GM15510 (cell line): ENCODE measurements around the gene MN1.

Experiments used
- POLR2A ChIP-seq: IDR thresholded peaks from 3 replicates; pipeline ENCODE4 v1.6.1; 2011; ENCODE audit warnings: borderline replicate concordance; ENCODE audit not compliant: insufficient read length; ENCODE audit errors: extremely low read depth

The MN1 gene

DNA sequence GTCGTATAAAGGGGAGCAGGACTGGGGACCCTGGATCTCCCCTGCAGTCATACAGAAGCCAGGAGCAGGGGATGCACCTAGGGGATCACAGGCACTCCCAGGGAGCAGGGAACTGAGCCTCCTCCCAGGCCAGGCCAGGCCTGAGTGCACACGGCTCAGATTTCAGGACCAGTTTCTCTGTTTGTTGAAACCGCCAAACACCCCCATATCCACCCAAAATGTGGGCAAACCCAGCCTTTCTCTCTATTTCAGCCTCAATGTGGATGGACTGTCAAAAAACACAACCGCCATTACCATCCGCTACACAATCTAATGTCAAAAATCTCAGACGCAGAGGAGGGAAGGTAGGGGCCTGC lies 17.5 kb downstream of the MN1 start:
- no peak for TF ChIP-seq POLR2A

DNA sequence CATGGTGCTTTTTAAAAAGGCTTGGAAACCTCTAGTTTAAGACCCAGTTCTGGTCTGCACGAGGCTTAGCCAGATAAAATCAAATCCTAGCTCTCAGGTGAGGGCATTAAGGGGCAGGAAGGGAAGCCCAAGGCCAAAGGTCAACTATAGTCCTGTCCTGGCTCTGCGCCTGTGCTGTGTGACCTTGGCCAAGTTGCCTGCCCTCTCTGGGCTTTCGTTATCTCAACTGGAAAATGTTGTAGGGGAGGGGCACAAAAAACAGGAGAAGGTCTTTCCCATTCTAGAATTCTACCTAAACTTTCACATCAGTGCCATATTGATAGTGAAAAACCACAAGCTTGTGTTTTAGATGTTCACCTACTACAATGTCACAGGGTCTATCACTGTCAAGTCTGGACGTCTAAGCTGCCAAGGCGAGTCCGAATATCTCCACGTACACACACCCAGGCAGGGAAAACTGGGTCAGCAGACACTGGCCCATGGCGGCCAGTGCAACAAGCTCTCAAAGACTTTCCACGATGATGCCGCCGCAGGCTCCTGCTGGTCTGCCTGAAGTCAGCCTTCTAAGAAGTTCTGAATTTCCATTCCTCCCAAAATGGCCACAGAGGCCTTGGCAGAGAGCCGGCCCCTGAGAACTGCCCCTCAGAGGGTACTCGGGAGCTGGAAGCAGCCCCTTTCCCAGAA lies 18.0 kb downstream of the MN1 start:
- TF ChIP-seq POLR2A = no peak

DNA sequence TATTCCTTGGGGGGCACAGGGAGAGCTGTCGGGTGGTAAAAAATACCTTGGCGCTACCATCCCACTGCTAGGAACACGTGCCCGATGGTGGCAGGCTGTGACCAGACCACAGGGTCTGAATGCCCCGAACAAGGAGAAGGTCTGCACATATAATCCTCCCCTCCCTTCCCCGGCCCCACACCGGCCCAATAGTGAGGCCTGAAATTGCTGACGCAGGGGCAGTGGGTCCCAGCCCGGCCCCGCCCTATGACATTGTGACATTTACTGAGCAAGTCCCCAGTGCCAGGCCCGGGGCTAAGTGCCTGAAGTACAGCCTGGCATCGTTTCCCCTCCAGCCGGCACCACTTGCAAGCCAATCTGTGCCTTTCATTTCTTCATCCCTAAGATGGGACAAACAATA lies 19.5 kb downstream of the MN1 start:
- no peak for TF ChIP-seq POLR2A

DNA sequence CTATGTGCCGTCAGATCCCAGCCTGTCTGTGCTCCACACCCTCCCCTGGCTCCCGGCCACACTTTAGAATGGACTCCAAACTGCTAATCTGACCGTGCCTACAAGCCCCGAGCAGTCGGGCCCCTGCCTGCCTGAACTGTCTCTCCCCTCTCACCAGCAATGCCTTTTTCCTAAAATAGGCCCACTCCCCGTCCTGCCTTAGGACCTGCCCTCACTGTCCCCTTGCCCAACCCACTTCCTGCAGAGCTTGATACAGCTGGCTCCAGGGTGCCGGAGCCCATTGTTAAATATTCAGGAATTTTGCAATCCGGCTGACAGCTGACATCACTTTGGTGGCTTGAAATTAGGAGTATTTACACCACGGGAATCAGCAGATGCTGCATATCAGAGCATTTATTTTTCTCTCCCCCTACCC lies 21.4 kb downstream of the MN1 start:
- TF ChIP-seq POLR2A = no peak

DNA sequence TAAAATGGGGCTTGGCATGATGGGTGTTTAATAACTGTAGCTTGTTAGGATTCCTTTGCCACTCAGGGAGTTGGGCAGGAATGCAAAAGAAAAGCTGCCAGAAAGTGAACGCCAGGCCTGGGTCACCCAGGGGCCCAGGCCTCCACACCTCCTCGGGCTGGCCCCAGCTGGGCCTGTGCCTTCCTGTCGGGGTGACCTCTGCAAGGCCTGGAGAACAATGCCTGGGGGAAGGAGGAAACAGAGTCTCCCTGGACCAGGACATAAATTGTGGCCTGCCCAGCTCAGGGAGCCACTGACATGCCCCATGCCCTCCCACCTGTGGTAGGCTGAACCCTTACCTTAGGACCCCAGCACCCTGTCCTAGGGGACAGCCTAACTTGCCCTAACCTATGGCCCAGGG lies 21.9 kb downstream of the MN1 start:
- no peak for TF ChIP-seq POLR2A

DNA sequence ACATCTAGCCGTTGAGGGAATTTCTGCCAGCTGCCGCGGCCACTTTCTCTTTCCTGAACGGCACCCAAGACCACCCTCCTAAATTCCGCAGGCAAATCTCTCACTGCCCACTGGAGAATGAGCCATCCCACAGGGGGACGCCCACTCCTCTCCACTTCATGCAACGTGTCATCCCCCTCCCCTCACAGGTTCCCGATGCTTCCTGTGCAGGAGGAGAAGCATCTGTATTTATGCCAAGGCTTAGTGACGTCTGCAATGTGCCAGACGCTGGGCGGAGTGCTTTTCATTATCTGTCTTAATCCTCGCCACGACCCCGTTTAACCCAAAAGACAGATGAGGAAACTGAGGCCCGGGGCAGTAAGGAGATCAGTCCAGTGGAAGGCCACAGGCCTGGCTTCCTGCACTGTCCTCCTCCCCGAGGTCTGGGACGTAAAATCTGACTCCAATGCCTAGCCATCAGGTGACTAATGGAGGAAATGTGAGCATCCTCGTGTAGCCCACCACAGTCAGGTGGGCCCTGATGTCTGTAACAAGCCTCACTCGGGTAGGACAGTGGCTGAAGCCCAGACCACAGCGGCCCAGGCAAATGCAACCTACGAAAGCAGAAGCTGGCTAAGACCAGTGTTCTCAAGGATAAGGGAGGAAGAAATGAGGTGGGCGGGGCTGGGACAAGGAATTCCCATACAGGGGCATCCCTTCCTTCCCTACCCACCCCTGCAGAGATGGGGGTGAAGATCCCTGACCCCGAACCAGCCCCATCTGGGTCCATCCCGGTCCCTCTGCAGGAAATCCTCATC lies 23.1 kb downstream of the MN1 start:
- no peak for TF ChIP-seq POLR2A

DNA sequence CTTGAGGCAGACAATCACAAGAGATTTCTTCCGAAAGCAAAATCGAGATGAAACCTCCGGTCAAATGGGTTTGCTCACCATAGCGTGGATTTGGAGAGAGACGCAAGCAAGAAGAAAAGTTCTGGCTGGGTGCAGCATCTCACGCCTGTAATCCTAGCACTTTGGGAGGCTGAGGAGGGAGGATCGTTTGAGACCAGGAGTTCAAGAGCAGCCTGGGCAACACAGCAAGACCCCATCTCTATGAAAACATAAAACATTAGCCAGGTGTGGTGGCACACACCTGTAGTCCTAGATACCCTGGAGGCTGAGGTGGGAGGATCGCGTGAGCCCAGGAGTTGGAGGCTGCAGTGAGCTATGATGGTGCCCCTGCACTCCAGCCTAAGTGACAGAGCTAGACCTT lies 24.4 kb downstream of the MN1 start:
- TF ChIP-seq POLR2A = no peak

DNA sequence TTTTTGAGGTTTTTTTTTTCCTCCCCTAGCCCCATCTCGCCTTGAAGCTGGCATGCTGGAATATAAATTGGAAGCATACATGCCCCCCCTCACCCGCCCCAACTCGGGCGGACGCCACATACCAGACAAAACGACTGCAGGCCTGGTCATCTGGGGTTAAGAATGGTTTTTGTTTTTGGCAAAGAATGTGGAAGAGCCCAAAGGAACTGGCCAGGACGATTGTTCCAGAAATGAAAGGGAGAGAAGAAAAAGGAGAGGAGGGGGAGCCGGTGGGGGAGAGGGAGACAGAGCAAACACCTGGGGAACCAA lies 25.0 kb downstream of the MN1 start:
- TF ChIP-seq POLR2A = no peak

DNA sequence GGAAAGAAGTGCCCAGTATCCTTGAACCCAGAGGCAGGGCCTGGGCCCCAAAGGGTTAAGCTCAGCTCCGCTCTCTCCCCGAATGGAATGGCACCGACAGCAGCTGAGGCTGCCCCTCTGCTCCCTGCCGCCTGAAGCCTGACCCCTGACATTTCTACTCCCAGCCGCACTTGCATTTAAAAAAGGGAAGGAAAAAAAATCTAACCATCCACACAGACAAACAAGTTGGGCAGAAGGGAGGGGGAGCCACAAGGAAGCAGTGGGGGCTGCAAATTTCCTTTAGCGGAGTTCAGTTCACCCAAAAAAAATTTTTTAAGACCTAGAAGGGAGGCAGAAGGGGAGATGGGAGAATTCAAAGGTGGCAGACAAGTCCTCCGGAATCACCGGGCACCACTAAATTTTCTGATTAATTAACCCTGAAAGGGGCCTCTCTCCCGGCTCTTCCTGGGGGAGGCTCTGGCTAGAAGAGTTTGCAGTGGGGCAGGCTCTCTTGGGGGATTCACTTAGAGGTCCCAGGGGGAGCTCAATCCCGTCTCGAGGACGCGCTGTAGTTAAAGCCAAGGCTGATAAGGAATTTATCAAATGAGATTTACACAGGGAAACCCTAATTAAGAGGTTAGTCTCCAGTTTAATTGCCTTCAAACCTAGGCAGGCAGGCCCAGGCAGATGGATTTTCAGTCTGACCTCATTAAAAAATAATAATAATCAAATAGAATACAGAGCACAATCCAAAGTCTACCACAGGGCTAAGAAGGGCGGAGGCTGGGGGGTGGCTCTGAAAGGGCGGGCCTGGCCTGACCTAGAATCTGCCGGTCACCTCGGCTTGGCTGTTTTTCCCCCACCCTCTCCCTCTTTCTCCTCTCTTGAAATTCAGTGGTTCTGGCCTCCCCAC lies 25.6 kb downstream of the MN1 start:
- TF ChIP-seq POLR2A = no peak

DNA sequence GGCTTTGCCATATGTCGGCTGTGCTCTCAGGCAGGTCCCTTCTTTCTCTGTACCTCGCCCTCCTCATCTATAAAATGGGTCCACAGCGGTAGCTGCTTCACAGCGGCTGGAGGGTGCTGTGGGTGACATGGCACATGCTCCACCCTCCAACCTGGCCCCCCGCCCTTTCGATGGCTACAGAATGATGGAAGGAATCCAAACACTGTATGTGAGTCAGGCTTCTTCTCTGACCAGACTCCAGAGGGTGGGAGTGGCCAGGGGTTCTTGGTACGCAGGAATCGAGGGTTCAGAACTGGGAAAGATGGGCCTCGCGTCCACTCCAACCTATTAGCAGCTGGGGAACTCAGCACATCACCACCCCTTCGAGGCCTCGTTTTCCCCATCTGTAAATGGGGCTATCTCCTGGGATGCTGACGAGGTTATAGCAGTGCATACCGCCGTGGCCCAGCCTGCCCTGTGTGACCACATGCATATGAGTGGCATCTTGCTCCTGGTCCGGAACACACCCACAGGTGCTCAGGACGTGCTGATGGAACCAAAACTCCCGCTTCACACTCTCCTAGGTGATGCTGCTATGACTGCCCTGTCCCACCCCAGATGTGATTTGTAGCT lies 26.4 kb downstream of the MN1 start:
- TF ChIP-seq POLR2A = no peak

DNA sequence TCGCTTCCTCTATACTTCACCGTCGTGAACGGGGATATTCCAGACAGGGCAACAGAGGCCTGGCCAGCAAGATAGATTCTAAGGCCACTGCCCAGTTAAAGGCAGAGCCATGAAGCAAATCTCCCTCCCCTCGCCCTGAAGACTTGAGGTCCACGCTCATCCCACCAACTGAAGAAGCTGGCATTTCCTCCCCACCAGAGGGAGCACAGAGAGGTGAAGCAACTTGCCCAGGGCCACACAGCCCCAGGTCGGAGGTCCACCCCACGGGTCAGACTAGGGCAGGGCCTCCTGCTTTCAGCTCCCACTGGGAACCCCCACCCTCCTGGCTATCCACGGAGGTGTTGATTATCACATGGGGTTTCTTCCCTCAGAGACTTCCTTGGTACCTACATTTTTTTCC lies 27.4 kb downstream of the MN1 start:
- TF ChIP-seq POLR2A = no peak

DNA sequence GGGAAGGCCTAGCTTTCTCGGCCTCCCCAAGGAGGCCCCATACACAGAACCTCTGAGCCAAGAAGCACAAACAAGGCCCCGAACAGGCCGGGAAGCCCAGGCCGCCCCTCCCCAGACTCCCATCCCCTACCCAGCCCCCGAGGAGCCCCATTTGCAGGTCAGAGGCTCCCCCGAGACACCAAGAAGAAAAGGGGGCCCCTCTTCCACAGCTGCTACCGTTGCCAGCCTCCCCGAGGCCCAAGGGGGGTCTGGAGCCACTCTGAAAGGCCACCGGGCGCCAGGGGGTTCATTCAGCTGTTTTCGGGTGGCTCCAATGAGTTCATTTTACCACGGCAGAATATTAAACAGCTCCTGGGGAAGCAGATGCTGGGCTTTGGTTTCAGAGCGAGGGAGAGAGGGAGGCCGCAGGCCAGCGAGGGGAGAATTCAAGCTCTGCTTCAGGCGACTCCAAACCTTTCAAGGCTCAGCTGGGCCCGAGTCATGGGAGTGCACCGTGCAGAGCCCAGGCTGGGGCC lies 28.5 kb downstream of the MN1 start:
- TF ChIP-seq POLR2A = no peak

DNA sequence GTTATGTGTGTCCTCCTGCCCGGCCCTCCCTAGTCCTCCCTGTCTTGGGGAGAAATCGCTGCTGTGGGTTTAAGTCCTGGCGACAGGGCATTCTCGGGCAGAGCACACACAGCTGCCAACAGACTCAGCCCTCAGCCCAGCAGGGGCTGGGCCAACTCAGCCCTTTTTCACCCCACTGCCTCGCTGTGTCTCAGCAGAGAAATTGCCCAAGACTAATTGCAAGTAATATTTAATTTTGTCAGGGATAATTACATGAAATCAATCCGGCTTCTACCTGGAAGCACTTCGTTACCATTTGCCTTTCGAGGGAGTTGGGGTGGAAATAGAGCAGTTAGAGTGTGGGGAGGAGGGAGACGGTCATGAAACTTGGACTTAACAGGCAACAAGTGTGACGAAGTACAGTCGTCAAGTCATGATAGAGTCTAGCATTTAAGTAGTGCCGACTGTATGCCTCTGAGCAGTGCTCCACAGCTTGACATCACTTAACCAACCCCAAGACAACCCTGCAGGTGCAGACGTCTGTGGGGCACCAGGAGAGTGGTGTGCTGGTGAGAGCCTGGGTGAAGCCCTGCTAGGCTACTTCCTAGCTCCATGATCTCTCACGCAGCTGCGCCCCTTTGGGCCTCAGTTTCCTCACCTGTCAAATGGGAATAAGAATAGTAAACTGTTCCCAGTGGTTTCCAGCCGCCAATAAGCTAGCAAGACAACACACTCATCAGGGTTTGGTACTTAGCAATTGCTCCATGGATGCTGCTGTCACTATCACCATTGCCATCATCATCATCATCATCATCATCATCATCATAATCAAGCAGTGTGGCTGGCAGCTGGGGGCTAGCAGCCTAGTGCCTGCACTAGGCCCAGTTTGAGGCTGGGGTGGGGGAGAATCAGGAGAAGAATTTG lies 29.2 kb downstream of the MN1 start:
- TF ChIP-seq POLR2A = no peak

DNA sequence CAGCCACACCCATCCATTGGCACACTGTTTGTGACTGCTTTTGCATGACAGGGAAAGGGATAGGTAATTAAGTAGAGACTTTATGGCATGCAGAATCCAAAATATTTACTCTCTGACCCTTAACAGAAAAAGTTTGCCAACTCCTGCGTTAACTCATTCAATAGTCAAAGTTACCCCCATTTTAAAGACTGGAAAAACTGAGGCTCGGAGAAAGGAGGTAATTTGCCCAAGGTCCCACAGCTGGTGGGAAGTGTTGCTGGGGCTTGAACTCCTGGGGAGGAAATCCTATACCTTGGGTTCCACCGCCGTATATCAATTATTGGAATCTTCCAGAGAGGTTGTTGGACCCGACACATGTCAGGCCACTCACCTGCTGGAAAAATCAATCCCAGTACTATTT lies 29.9 kb downstream of the MN1 start:
- TF ChIP-seq POLR2A = no peak
